Measurements from ENCODE around the gene CHFR. TPM values are rescaled to one million over a fixed set of nuclear protein-coding genes. Genes with fewer than 3 reads are reported as not detected.

The CHFR gene
- total and polyA plus RNA-seq, 8 donors: 14.7 to 107 (median 59.2) TPM

- H3K27ac ChIP-seq: no peak overlapping the region
- intact Hi-C loops (cut with DNase I; ENCODE audit: low total_unique reads): no loop called here
- no peak overlapping the region for H3K4me3 ChIP-seq
- no peak for DNase-seq
- H3K4me1 ChIP-seq: no peaks in the 10 kb centered on the region
- TF ChIP-seq POLR2A (IDR thresholded peaks at IDR 0.05): no peak
- no peak for TF ChIP-seq EP300 (IDR thresholded peaks at IDR 0.05)
- no peak for TF ChIP-seq POLR2AphosphoS5 (IDR thresholded peaks at IDR 0.05)
- no peak for TF ChIP-seq CTCF (IDR thresholded peaks at IDR 0.05)
- H3K36me3 ChIP-seq: peaks cover 60 to 100% (median 97%) of the 10 kb centered on the region in 4 donors
- no peaks in the 10 kb centered on the region for H3K9me3 ChIP-seq
- no peaks in the 10 kb centered on the region for H3K27me3 ChIP-seq
- WGBS, 5 donors: 91 to 96% (median 95%) methylated on average over 7 to 15 of the region's 15 CpGs
These were observed 99.5 kb downstream of the CHFR start for GRCh38 chr12:132787877-132788276.

- 90 to 95% (median 94%) methylated on average over 21 of the region's 21 CpGs for WGBS, 5 donors
- intact Hi-C loops (cut with DNase I; ENCODE audit: low total_unique reads): no loop called here
- peaks cover 77 to 100% (median 98%) of the 10 kb centered on the region in 4 donors for H3K36me3 ChIP-seq
- no peak overlapping the region for H3K27ac ChIP-seq
- no peaks in the 10 kb centered on the region for H3K4me1 ChIP-seq
- no peak for DNase-seq
- H3K27me3 ChIP-seq: no peaks in the 10 kb centered on the region
- no peak for TF ChIP-seq POLR2A (IDR thresholded peaks at IDR 0.05)
- no peak overlapping the region for H3K4me3 ChIP-seq
- no peaks in the 10 kb centered on the region for H3K9me3 ChIP-seq
These were observed 101.2 kb downstream of the CHFR start for GRCh38 chr12:132786192-132786591.

GRCh38 chr12:132784580-132784979 lies 102.8 kb downstream of the CHFR start:
- WGBS, 5 donors: 84 to 88% (median 85%) methylated on average over 9 of the region's 9 CpGs
- H3K27me3 ChIP-seq: no peaks in the 10 kb centered on the region
- H3K36me3 ChIP-seq: peaks cover 79 to 100% (median 98%) of the 10 kb centered on the region in 4 donors

GRCh38 chr12:132783917-132784531 lies 103.4 kb downstream of the CHFR start:
- Histone ChIP-seq H3K27ac (no peak overlapping the region), H3K9me3 (no peaks in the 10 kb centered on the region), H3K4me3 (no peak overlapping the region), H3K36me3 (peaks cover 79 to 100% (median 98%) of the 10 kb centered on the region in 4 donors), H3K27me3 (no peaks in the 10 kb centered on the region), H3K4me1 (no peaks in the 10 kb centered on the region)
- intact Hi-C loops (cut with DNase I; ENCODE audit: low total_unique reads): no loop called here
- 82 to 87% (median 86%) methylated on average over 22 of the region's 22 CpGs for WGBS, 5 donors
- no peak for TF ChIP-seq CTCF (IDR thresholded peaks at IDR 0.05)
- TF ChIP-seq POLR2A (IDR thresholded peaks at IDR 0.05): no peak
- no peak for TF ChIP-seq EP300 (IDR thresholded peaks at IDR 0.05)
- TF ChIP-seq POLR2AphosphoS5 (IDR thresholded peaks at IDR 0.05): no peak
- no peak for DNase-seq

More at GRCh38 chr12:132784580-132784979, 102.8 kb downstream of the CHFR start:
- DNase-seq: no peak
- TF ChIP-seq EP300 (IDR thresholded peaks at IDR 0.05): no peak
- TF ChIP-seq POLR2A (IDR thresholded peaks at IDR 0.05): no peak
- no peak for TF ChIP-seq POLR2AphosphoS5 (IDR thresholded peaks at IDR 0.05)
- TF ChIP-seq CTCF (IDR thresholded peaks at IDR 0.05): no peak
- Histone ChIP-seq H3K27ac (no peak overlapping the region), H3K4me1 (no peaks in the 10 kb centered on the region), H3K9me3 (no peaks in the 10 kb centered on the region), H3K4me3 (no peak overlapping the region)
- intact Hi-C loops (cut with DNase I; ENCODE audit: low total_unique reads): no loop called here

Other genes with a start within 250 kb of the CHFR start
- 100 to 1,000 TPM in 1 of 5 donors, 10 to 100 TPM in 4; 40.8 to 144 (median 72.2) TPM for gene POLE, start 200.3 kb downstream of the CHFR start, total RNA-seq
- gene POLE, start 200.3 kb downstream of the CHFR start, polyA plus RNA-seq: 10 to 100 TPM; 12.7 to 27.9 (median 13.8) TPM
- gene PXMP2, start 200.0 kb downstream of the CHFR start, total RNA-seq: 100 to 1,000 TPM in 2 of 5 donors, 10 to 100 TPM in 3; 29.9 to 274 (median 89.7) TPM
- gene PXMP2, start 200.0 kb downstream of the CHFR start, polyA plus RNA-seq: 10 to 100 TPM; 40.7 to 97.3 (median 90.5) TPM
- 10 to 100 TPM in 3 of 5 donors, 1 to 10 TPM in 2; 1.8 to 49.8 (median 16.8) TPM for gene PGAM5, start 176.8 kb downstream of the CHFR start, total RNA-seq
- gene PGAM5, start 176.8 kb downstream of the CHFR start, polyA plus RNA-seq: 10 to 100 TPM; 13.0 to 17.6 (median 14.1) TPM
- 10 to 100 TPM; 26.3 to 75.9 (median 73.4) TPM for gene ANKLE2, start 125.8 kb downstream of the CHFR start, total RNA-seq
- 10 to 100 TPM in 2 of 3 donors, 1 to 10 TPM in 1; 8.1 to 26.8 (median 10.7) TPM for gene ANKLE2, start 125.8 kb downstream of the CHFR start, polyA plus RNA-seq
- gene GOLGA3, start 58.7 kb downstream of the CHFR start, total RNA-seq: 100 to 1,000 TPM in 2 of 5 donors, 10 to 100 TPM in 3; 53.7 to 204 (median 75.5) TPM
- gene GOLGA3, start 58.7 kb downstream of the CHFR start, polyA plus RNA-seq: 10 to 100 TPM in 2 of 3 donors, 1 to 10 TPM in 1; 8.8 to 29.2 (median 17.9) TPM
- gene ZNF605, start 68.7 kb upstream of the CHFR start, total RNA-seq: 10 to 100 TPM in 2 of 5 donors, 1 to 10 TPM in 2, under 1 TPM in 1; 0.58 to 16.9 (median 8.2) TPM
- gene ZNF605, start 68.7 kb upstream of the CHFR start, polyA plus RNA-seq: 1 to 10 TPM in 2 of 3 donors, under 1 TPM in 1; 0.92 to 2.5 (median 2.2) TPM
- gene ZNF26, start 98.8 kb upstream of the CHFR start, total RNA-seq: 10 to 100 TPM in 1 of 5 donors, 1 to 10 TPM in 4; 1.8 to 30.3 (median 4.5) TPM
- gene ZNF26, start 98.8 kb upstream of the CHFR start, polyA plus RNA-seq: 1 to 10 TPM; 1.2 to 3.0 (median 2.1) TPM
- gene ZNF84, start 149.9 kb upstream of the CHFR start, total RNA-seq: 10 to 100 TPM; 10.5 to 53.3 (median 20.1) TPM
- gene ZNF84, start 149.9 kb upstream of the CHFR start, polyA plus RNA-seq: 1 to 10 TPM; 3.5 to 7.8 (median 7.5) TPM
- 10 to 100 TPM in 3 of 5 donors, 1 to 10 TPM in 2; 2.3 to 43.3 (median 34.1) TPM for gene ZNF140, start 193.3 kb upstream of the CHFR start, total RNA-seq
- 10 to 100 TPM; 10.0 to 17.1 (median 13.2) TPM for gene ZNF140, start 193.3 kb upstream of the CHFR start, polyA plus RNA-seq
- 1 to 10 TPM; 1.4 to 6.4 (median 2.7) TPM for gene ZNF891, start 242.7 kb upstream of the CHFR start, total RNA-seq
- gene ZNF891, start 242.7 kb upstream of the CHFR start, polyA plus RNA-seq: under 1 TPM; 0.15 to 0.38 (median 0.25) TPM
- 10 to 100 TPM in 2 of 5 donors, 1 to 10 TPM in 2, not detected in 1; 4.6 to 20.7 (median 13.1) TPM for gene ZNF10, start 243.0 kb upstream of the CHFR start, total RNA-seq
- 1 to 10 TPM; 2.4 to 5.8 (median 4.9) TPM for gene ZNF10, start 243.0 kb upstream of the CHFR start, polyA plus RNA-seq

Data from stomach (tissue), 9 donors.